ENCODE results near the gene LRMDA.

DNA sequence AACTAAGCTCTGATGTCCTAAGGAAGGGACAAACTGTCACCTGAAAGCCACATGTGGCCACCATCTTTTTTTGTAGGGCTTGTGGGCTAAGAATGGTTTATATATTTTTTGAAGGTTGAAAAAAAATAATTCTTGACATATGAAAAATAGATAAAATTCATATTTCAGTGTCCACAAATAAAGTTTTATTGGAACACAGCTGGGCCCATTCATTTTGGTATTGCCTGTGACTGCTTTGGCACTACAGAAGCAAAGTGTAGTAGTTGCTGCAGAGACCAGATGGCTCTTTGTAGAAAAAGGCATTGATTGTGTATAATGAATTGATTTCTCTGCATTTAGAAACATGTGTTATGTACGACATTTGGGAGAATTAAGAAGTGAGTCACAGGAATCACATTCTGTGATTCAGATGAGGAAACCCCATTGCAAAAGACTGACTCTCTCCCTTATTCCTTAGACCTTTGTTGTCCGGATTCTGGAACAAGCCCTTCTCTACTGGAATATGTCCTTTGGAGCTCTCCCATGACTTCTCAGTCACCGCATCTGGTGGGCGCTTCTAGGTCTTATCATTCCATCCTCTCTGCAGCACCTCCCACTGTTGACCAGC, 438.7 kb downstream of the LRMDA start:
- TF ChIP-seq FOXM1 (IDR thresholded peaks at IDR 0.05; ENCODE audit: borderline replicate concordance, low read depth) (no peak), EP300 (IDR thresholded peaks at IDR 0.05; ENCODE audit: borderline replicate concordance) (no peak), NFIC (IDR thresholded peaks at IDR 0.05) (no peak), RAD21 (IDR thresholded peaks at IDR 0.05; ENCODE audit: low read depth) (no peak)
- TF ChIP-seq, protein P1, sequence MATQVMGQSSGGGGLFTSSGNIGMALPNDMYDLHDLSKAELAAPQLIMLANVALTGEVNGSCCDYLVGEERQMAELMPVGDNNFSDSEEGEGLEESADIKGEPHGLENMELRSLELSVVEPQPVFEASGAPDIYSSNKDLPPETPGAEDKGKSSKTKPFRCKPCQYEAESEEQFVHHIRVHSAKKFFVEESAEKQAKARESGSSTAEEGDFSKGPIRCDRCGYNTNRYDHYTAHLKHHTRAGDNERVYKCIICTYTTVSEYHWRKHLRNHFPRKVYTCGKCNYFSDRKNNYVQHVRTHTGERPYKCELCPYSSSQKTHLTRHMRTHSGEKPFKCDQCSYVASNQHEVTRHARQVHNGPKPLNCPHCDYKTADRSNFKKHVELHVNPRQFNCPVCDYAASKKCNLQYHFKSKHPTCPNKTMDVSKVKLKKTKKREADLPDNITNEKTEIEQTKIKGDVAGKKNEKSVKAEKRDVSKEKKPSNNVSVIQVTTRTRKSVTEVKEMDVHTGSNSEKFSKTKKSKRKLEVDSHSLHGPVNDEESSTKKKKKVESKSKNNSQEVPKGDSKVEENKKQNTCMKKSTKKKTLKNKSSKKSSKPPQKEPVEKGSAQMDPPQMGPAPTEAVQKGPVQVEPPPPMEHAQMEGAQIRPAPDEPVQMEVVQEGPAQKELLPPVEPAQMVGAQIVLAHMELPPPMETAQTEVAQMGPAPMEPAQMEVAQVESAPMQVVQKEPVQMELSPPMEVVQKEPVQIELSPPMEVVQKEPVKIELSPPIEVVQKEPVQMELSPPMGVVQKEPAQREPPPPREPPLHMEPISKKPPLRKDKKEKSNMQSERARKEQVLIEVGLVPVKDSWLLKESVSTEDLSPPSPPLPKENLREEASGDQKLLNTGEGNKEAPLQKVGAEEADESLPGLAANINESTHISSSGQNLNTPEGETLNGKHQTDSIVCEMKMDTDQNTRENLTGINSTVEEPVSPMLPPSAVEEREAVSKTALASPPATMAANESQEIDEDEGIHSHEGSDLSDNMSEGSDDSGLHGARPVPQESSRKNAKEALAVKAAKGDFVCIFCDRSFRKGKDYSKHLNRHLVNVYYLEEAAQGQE (IDR thresholded peaks at IDR 0.05; ENCODE audit: low read depth), result no peak
- TF ChIP-seq, protein P2, sequence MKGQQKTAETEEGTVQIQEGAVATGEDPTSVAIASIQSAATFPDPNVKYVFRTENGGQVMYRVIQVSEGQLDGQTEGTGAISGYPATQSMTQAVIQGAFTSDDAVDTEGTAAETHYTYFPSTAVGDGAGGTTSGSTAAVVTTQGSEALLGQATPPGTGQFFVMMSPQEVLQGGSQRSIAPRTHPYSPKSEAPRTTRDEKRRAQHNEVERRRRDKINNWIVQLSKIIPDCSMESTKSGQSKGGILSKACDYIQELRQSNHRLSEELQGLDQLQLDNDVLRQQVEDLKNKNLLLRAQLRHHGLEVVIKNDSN (IDR thresholded peaks at IDR 0.05), result no peak
- TF ChIP-seq, protein P3, sequence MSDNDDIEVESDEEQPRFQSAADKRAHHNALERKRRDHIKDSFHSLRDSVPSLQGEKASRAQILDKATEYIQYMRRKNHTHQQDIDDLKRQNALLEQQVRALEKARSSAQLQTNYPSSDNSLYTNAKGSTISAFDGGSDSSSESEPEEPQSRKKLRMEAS (IDR thresholded peaks at IDR 0.05), result no peak

Data from Ishikawa (cell line).